Lower lobe of right lung (tissue), 2 donors: Measurements from ENCODE around the gene PTPN14. TPM values are rescaled to one million over a fixed set of nuclear protein-coding genes. Genes with fewer than 3 reads are reported as not detected.

ENCODE experiments used
- ATAC-seq, 2 donors: fragments of 200-7000 bp; cut with Tn5 transposase; one replicate each; pipeline ENCODE4 v1.9.1; 2020 to 2022; ENCODE audit warnings: mild to moderate bottlenecking in 2 of 2, moderate library complexity in 2 of 2
- DNase-seq: peaks from one replicate; pipeline ENCODE4 v3.0.0-alpha.2; 2020
- H3K27ac ChIP-seq: fragments of 200-600 bp; one replicate; pipeline ENCODE4 v1.8.0; 2022
- H3K27me3 ChIP-seq: fragments of 200-600 bp; one replicate; pipeline ENCODE4 v1.8.0; 2022; ENCODE audit warnings: low read depth
- H3K36me3 ChIP-seq: fragments of 200-600 bp; one replicate; pipeline ENCODE4 v1.8.0; 2022; ENCODE audit warnings: mild to moderate bottlenecking
- H3K4me1 ChIP-seq: fragments of 200-600 bp; one replicate; pipeline ENCODE4 v1.8.0; 2022
- H3K4me3 ChIP-seq: fragments of 200-600 bp; one replicate; pipeline ENCODE4 v1.8.0; 2022; ENCODE audit warnings: mild to moderate bottlenecking
- H3K9me3 ChIP-seq: fragments of 200-600 bp; one replicate; pipeline ENCODE4 v1.8.0; 2022
- intact Hi-C: fragments of 100-400 bp; cut with DNase I; formaldehyde crosslinking; loops from one replicate; pipeline ENCODE4 v1.11.0; 2022
- total RNA-seq: library from RNA; stranded (reverse); fragmentation: NEBNext Ultra II Directional; extraction: Animal tissue kit (Norgen Biotek cat#: 25700); gene quantifications from one replicate; pipeline ENCODE4 v1.2.1, GENCODE V29; 2021
- TF ChIP-seq, protein P1 (sequence below): fragments of 200-600 bp; IDR thresholded peaks from one replicate; pipeline ENCODE4 v1.8.0; 2022; ENCODE audit warnings: antibody characterized with exemption, mild to moderate bottlenecking
- donor health status: DM: no; HTN: yes; CAD: no; lungs with severe emphysema.

PTPN14 gene
- total RNA-seq, 1 donor from 2014 or later, result 34.1 TPM

DNA sequence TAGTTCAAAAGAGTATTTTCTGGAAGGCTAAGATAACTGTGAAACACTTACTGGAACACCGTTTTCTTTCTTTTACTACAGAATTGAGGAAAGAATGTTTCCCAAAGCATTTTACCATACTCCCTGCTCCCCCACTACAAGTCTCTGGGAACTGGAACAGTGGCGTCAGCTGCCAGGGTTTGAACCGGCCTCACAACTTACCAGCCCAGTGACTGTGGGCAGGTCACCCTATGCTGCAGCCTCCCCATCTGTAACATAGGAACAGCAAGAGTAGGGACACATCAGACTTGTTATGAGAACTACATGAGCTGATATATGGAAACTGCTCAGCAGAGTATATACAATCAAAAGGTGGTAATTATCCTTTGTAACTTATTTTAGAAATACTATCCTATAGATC, 91.5 kb downstream of the PTPN14 start:
- Histone ChIP-seq H3K27ac (no peak overlapping the region), H3K9me3 (no peaks in the 10 kb centered on the region), H3K4me1 (peaks cover 6% of the 10 kb centered on the region), H3K4me3 (no peak overlapping the region), H3K27me3 (no peaks in the 10 kb centered on the region), H3K36me3 (no peaks in the 10 kb centered on the region)
- intact Hi-C loops, result no loop called here
- TF ChIP-seq, protein P1, sequence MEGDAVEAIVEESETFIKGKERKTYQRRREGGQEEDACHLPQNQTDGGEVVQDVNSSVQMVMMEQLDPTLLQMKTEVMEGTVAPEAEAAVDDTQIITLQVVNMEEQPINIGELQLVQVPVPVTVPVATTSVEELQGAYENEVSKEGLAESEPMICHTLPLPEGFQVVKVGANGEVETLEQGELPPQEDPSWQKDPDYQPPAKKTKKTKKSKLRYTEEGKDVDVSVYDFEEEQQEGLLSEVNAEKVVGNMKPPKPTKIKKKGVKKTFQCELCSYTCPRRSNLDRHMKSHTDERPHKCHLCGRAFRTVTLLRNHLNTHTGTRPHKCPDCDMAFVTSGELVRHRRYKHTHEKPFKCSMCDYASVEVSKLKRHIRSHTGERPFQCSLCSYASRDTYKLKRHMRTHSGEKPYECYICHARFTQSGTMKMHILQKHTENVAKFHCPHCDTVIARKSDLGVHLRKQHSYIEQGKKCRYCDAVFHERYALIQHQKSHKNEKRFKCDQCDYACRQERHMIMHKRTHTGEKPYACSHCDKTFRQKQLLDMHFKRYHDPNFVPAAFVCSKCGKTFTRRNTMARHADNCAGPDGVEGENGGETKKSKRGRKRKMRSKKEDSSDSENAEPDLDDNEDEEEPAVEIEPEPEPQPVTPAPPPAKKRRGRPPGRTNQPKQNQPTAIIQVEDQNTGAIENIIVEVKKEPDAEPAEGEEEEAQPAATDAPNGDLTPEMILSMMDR, result no peak
- ATAC-seq (no peak), DNase-seq (no peak)

DNA sequence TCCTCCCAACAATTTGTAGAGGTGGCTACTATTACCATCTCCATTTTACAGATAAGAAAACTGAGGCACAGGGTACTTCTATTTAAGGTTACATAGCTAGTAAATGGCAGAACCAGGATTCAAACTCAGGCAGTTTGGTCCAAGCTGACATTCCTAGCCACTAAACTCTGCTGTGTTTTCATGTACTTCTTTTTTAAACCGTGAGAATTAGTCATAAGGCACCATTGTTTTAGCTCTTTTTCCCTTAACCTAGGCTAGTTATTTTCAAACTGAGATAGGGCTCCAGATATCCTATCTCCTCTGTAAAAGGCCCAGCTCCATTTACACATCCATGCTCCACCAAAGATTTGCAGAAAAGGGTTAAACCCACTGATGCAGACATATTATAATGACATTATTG, 92.9 kb downstream of the PTPN14 start:
- Histone ChIP-seq H3K4me1 (peaks cover 11% of the 10 kb centered on the region), H3K36me3 (no peaks in the 10 kb centered on the region), H3K9me3 (no peaks in the 10 kb centered on the region), H3K4me3 (no peak overlapping the region), H3K27me3 (no peaks in the 10 kb centered on the region), H3K27ac (no peak overlapping the region)
- TF ChIP-seq, protein P1, result no peak
- ATAC-seq (no peak), DNase-seq (no peak)
- intact Hi-C loops, result no loop called here

DNA sequence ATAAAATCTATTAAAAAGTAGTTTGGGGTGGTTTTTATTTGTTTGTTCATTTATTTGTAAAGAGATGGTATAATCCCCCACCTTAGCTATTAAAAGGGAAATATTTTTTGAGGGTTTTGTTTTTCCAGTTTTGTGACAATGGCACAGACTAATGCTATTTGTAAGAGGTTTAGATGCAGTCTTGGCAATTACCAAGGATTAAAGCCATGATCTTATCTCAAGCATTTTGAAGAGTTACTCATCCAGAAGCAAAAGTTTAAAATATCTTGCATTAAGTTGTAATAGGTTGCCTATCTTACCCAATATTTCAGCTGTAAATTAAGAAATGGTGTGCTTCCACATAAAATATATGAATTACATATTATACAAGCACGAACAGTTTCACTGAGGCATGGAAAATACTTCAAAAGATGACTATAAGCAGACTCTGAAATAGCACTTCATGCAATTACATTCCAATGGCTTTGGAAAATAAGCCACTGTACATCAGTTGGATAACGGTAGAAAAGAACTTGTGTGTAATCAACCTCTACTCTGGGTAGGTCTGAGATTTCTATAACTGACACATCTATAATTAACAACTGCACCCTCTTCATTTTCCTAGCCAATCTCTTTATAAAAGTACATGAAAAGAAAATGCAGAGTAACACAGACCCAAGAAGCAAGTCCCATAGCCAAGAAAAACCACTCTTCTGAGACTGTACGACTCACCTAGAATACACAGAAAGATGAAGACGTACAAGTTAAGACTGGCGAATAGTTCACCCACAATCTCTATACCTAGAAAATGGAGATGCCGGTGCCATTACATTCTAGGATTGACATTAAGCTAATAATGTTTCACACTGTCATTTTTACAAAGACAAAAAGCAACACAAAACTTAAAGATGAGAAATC, 95.2 kb downstream of the PTPN14 start:
- Histone ChIP-seq H3K27ac (no peak overlapping the region), H3K36me3 (no peaks in the 10 kb centered on the region), H3K4me3 (no peak overlapping the region), H3K27me3 (no peaks in the 10 kb centered on the region), H3K4me1 (peaks cover 11% of the 10 kb centered on the region), H3K9me3 (no peaks in the 10 kb centered on the region)
- ATAC-seq (no peak), DNase-seq (no peak)
- intact Hi-C loops, result no loop called here
- TF ChIP-seq, protein P1, result no peak

DNA sequence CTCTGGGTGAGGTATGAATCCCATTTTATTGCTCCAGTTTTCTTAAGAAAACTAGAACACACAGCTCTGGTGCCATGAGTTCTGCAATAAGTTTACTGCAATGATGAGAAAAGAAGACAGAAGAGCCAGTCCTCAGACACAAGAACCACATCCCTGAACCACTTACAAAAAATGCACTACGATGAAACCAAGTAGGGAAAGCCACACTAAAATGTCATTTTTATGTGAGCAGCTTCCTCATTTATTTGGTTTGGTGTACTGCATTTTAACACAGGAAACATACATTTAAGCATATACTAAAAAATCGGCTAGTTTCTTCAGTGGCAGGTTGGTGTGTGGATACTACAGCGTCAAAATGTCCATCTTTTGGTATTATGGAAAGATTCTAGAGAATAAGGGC, 95.9 kb downstream of the PTPN14 start:
- Histone ChIP-seq H3K9me3 (no peaks in the 10 kb centered on the region), H3K4me3 (no peak overlapping the region), H3K27me3 (no peaks in the 10 kb centered on the region), H3K36me3 (no peaks in the 10 kb centered on the region), H3K4me1 (peaks cover 11% of the 10 kb centered on the region), H3K27ac (no peak overlapping the region)
- no peak for ATAC-seq
- DNase-seq, result no peak
- intact Hi-C loops, result no loop called here
- TF ChIP-seq, protein P1, result no peak

DNA sequence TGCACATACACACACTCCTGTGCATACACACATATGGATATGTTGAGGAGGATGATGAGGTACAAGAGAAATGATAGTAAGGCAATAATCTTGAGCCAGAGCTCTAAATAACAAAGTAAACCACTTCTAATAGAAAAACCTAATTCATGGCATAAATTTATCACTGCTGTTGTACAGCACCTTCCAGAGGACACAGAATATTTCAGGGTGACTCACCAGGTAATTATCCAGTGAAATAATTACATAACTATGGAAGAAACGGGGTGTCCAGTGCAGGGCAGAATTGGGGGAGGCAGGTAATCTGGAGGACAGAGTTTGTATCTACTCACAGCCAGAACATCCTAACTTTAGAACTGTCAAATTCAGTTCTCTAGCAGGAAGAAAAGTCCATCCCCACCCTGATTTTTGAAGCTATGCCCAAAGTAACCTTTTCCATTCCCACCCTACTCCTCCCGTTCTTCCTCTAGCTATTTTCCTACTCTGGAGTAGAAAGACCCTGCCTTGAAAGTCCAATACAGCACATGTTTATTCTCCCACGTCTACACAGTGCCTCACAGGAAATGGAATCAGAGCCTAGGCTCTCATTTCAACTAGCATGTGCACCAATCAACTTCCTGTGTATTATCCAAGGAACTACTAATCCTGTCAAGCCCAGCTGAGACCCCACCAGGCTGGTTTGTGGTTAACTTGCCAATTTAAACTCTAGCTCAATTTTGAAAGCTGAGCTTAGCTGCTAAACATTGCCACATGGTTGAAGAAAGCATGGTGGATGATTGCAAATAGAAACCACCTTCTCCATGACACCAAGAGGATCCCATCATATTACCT, 96.6 kb downstream of the PTPN14 start:
- Histone ChIP-seq H3K27me3 (no peaks in the 10 kb centered on the region), H3K4me1 (peaks cover 11% of the 10 kb centered on the region), H3K27ac (no peak overlapping the region), H3K9me3 (no peaks in the 10 kb centered on the region), H3K36me3 (no peaks in the 10 kb centered on the region), H3K4me3 (no peak overlapping the region)
- TF ChIP-seq, protein P1, result no peak
- DNase-seq, result no peak
- ATAC-seq, result no peak
- intact Hi-C loops, result no loop called here
